SK-N-SH (cell line): ENCODE measurements around the gene PDGFB. TPM values are rescaled to one million over a fixed set of nuclear protein-coding genes. Genes with fewer than 3 reads are reported as not detected.

ENCODE experiments used
- CTCF ChIA-PET: fragments of 300-600, 350-600 bp; formaldehyde crosslinking; extraction: SDS; loops from one replicate; lab custom pipeline; 2021; lab: Yijun Ruan, JAX
- POLR2A ChIA-PET: fragments of 350-600 bp; sonication (Branson Sonifier 250); formaldehyde crosslinking; extraction: SDS; loops from one replicate; lab custom pipeline; 2020; ENCODE audit warnings: antibody characterized with exemption, inconsistent platforms; lab: Yijun Ruan, JAX
- DNase-seq: peaks from one replicate; pipeline ENCODE4 v3.0.0; 2012
- H2AFZ ChIP-seq: fragments of 200-600 bp; sonication (generic); 2 replicates; pipeline ENCODE4 v1.8.1; 2016; ENCODE audit warnings: antibody characterized with exemption, mild to moderate bottlenecking, low read depth
- H3F3A ChIP-seq: fragments of 200-600 bp; sonication (generic); replicated peaks from 2 replicates; pipeline ENCODE3; 2016; ENCODE audit warnings: antibody characterized with exemption, mild to moderate bottlenecking; ENCODE audit not compliant: insufficient read depth
- H3K27ac ChIP-seq, 2 experiments: fragments of 200-500 bp in 1 of 2; fragments of 200-600 bp in 1 of 2; sonication (Bioruptor generic) in 1 of 2; sonication (generic), shearing (Covaris generic) in 1 of 2; 2 replicates each; pipeline versions ENCODE4 v1.5.1 to v1.6.1; 2014 to 2016; ENCODE audit warnings: low read depth in 2 of 2, inconsistent platforms in 1 of 2, low read length in 1 of 2, mild to moderate bottlenecking in 1 of 2, mixed read lengths in 1 of 2
- H3K27me3 ChIP-seq: fragments of 200-600 bp; sonication (generic), shearing (Covaris generic); 2 replicates; pipeline ENCODE4 v1.6.1; 2016; ENCODE audit warnings: mixed run types; ENCODE audit not compliant: insufficient read depth
- H3K36me3 ChIP-seq, 2 experiments: fragments of 200-500 bp in 1 of 2; fragments of 200-600 bp in 1 of 2; sonication (Bioruptor generic) in 1 of 2; sonication (generic) in 1 of 2; replicated peaks in 1 of 2; 2 replicates each; pipeline versions ENCODE3 to v1.5.1; 2014 to 2016; ENCODE audit warnings: low read length in 1 of 2, mild to moderate bottlenecking in 1 of 2; ENCODE audit not compliant: insufficient read depth in 2 of 2, control insufficient read depth in 1 of 2
- H3K4me1 ChIP-seq, 2 experiments: fragments of 200-500 bp in 1 of 2; fragments of 200-600 bp in 1 of 2; sonication (Bioruptor generic) in 1 of 2; sonication (generic), shearing (Covaris generic) in 1 of 2; 2 replicates each; pipeline versions ENCODE4 v1.5.1 to v1.6.1; 2014 to 2016; ENCODE audit warnings: low read depth in 1 of 2, low read length in 1 of 2, mixed run types in 1 of 2; ENCODE audit not compliant: insufficient read depth in 2 of 2, control insufficient read depth in 1 of 2
- H3K4me2 ChIP-seq: fragments of 200-600 bp; sonication (generic), shearing (Covaris generic); 2 replicates; pipeline ENCODE4 v1.6.1; 2017; ENCODE audit warnings: mixed run types
- H3K4me3 ChIP-seq, 2 experiments: fragments of 200-500 bp in 1 of 2; fragments of 200-600 bp in 1 of 2; sonication (Bioruptor generic) in 1 of 2; sonication (generic), shearing (Covaris generic) in 1 of 2; 2 replicates each; pipeline versions ENCODE4 v1.5.1 to v1.8.1; 2014 to 2016; ENCODE audit warnings: low read depth in 2 of 2, inconsistent platforms in 1 of 2, low read length in 1 of 2, mild to moderate bottlenecking in 1 of 2, mixed read lengths in 1 of 2, moderate library complexity in 1 of 2
- H3K79me2 ChIP-seq: fragments of 200-600 bp; sonication (generic); 2 replicates; pipeline ENCODE4 v1.8.1; 2017; ENCODE audit warnings: mild to moderate bottlenecking; ENCODE audit not compliant: insufficient read depth
- H3K9ac ChIP-seq: fragments of 200-600 bp; sonication (generic); 2 replicates; pipeline ENCODE4 v1.6.1; 2017; ENCODE audit warnings: mixed run types
- H3K9me2 ChIP-seq: fragments of 200-600 bp; sonication (generic); 2 replicates; pipeline ENCODE4 v1.6.1; 2017; ENCODE audit warnings: mixed run types
- H3K9me3 ChIP-seq: fragments of 200-600 bp; sonication (generic); 2 replicates; pipeline ENCODE4 v1.6.1; 2017; ENCODE audit warnings: mixed run types, mild to moderate bottlenecking, moderate library complexity
- H4K20me1 ChIP-seq: fragments of 200-600 bp; sonication (generic); 2 replicates; pipeline ENCODE4 v1.6.1; 2017; ENCODE audit warnings: mild to moderate bottlenecking, mixed run types; ENCODE audit not compliant: insufficient read depth
- EZH2phosphoT487 ChIP-seq: fragments of 200-600 bp; sonication (generic); IDR thresholded peaks from 2 replicates; pipeline ENCODE4 v1.6.1; 2017; ENCODE audit warnings: low read depth, mixed run types, mild to moderate bottlenecking, antibody characterized with exemption, moderate library complexity, borderline replicate concordance
- IRF3 ChIP-seq: fragments of 150-350 bp; IDR thresholded peaks from 2 replicates; pipeline ENCODE4 v1.6.1; 2016; ENCODE audit warnings: mild to moderate bottlenecking, low read depth, low read length
- MAX ChIP-seq: IDR thresholded peaks from 2 replicates; pipeline ENCODE4 v1.4.0; 2012; ENCODE audit warnings: low read depth
- MXI1 ChIP-seq: IDR thresholded peaks from 2 replicates; pipeline ENCODE4 v1.6.1; 2012; ENCODE audit warnings: mild to moderate bottlenecking, low read depth, low read length, improper control_type of control experiment
- NRF1 ChIP-seq: IDR thresholded peaks from 2 replicates; pipeline ENCODE4 v1.6.1; 2012; ENCODE audit warnings: low read depth, mild to moderate bottlenecking, low read length
- RAD21 ChIP-seq: IDR thresholded peaks from 2 replicates; pipeline ENCODE4 v1.6.1; 2012; ENCODE audit warnings: mild to moderate bottlenecking, low read length
- TAF1 ChIP-seq: IDR thresholded peaks from 2 replicates; pipeline ENCODE4 v1.6.1; 2012; ENCODE audit warnings: low read depth, mild to moderate bottlenecking, low read length, moderate library complexity, borderline replicate concordance
- TEAD4 ChIP-seq: IDR thresholded peaks from 2 replicates; pipeline ENCODE4 v1.4.0; 2012; ENCODE audit warnings: mild to moderate bottlenecking, borderline replicate concordance; ENCODE audit not compliant: insufficient read depth
- WGBS: methylation state at CpG from one replicate; pipeline ENCODE4 v1.1.6; 2017; ENCODE audit warnings: low lambda C conversion rate; 5-methylcytosine and 5-hydroxymethylcytosine counted together
- polyA plus RNA-seq, 3 experiments: library from polyadenylated mRNA; depleted of rRNA; stranded (reverse); fragments of >200 nt; gene quantifications; 2 replicates each; pipeline ENCODE4 v1.2.3, GENCODE V29; 2012
- TF ChIP-seq, protein P1 (sequence below): fragments of 150-350 bp; IDR thresholded peaks from 2 replicates; pipeline ENCODE4 v1.6.1; 2017; ENCODE audit warnings: antibody characterized with exemption, low read length, low read depth, borderline replicate concordance
- TF ChIP-seq, protein P2 (sequence below): IDR thresholded peaks from 2 replicates; pipeline ENCODE4 v1.4.0; 2012; ENCODE audit warnings: low read depth, borderline replicate concordance

Gene PDGFB
- polyA plus RNA-seq, 1 of the 3 experiments (the other 2 are of a cell fraction), result 0.44 TPM

- Histone ChIP-seq H3K36me3 (no peaks in the 10 kb centered on the region), H3K4me1 (no peaks in the 10 kb centered on the region; a peak in 1 of 4 replicates), H3F3A (no peaks in the 10 kb centered on the region), H4K20me1 (no peaks in the 10 kb centered on the region), H3K4me3 (no peak overlapping the region), H3K9me2 (no peaks in the 10 kb centered on the region), H3K9ac (no peak overlapping the region), H3K4me2 (no peak overlapping the region), H3K79me2 (no peaks in the 10 kb centered on the region)
- 33% methylated on average over 1 of the region's 5 CpGs for WGBS
- CTCF ChIA-PET, result no interaction called here
- no peak for DNase-seq
- TF ChIP-seq IRF3 (no peak), TAF1 (no peak)
- TF ChIP-seq, all 33 proteins: peak for 0
- Histone ChIP-seq H3K27me3 (peaks cover 5% of the 10 kb centered on the region; the same call in 1 of the 2 replicates), H3K9me3 (no peaks in the 10 kb centered on the region), H2AFZ (no peak overlapping the region), H3K27ac (no peak overlapping the region)
- POLR2A ChIA-PET, result no interaction called here
Observed at GRCh38 chr22:39238101-39238466, 6.7 kb downstream of the PDGFB start.

DNA sequence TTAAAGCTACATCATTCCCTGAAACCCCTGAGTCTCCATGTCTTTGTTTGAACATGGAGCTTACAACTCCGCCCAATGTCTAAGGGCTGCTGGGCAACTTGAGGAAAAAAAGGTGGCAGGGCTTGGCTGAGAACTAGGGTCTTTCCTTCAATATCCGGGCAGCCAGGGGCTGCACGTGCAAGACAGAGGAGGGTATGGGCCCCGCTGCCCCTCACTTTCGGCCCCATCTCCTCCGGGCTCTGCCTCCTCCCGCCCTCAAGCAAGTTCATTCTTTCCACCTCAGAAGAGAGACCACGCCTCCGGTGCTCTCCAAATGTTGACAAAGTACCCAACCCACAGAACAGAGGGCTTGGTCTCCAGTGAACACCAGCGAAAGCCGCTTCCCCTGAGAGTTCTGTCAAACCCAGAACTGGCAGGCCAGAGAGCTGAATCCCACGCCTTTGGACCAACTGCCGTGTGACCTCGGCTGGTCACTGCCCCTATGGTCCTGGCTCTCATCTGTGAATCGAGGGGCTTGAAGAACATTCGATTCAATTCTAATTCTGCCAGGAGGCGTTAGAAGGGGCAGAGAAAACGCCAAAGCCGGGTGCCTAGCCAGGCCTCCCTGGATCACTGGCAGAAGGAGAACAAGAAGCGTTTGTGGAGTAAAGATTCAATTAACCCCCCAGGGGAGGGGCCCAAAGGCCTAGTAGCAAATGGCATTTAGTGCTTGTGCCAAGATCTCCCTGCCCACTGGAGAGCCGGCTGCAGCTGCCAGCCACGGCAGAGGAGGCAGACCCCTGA is 7.3 kb downstream of the PDGFB start:
- Histone ChIP-seq H3K9me2 (no peaks in the 10 kb centered on the region), H2AFZ (no peak overlapping the region), H4K20me1 (no peaks in the 10 kb centered on the region), H3K27ac (no peak overlapping the region), H3K4me2 (no peak overlapping the region), H3K9ac (no peak overlapping the region), H3K4me1 (no peaks in the 10 kb centered on the region; a peak in 1 of 4 replicates), H3F3A (no peaks in the 10 kb centered on the region), H3K27me3 (no peaks in the 10 kb centered on the region), H3K9me3 (no peaks in the 10 kb centered on the region), H3K79me2 (no peaks in the 10 kb centered on the region), H3K36me3 (no peaks in the 10 kb centered on the region), H3K4me3 (no peak overlapping the region)
- DNase-seq, result no peak
- TF ChIP-seq, protein P1, sequence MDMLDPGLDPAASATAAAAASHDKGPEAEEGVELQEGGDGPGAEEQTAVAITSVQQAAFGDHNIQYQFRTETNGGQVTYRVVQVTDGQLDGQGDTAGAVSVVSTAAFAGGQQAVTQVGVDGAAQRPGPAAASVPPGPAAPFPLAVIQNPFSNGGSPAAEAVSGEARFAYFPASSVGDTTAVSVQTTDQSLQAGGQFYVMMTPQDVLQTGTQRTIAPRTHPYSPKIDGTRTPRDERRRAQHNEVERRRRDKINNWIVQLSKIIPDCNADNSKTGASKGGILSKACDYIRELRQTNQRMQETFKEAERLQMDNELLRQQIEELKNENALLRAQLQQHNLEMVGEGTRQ, result no peak
- TF ChIP-seq RAD21 (no peak), MAX (no peak), NRF1 (no peak), EZH2phosphoT487 (no peak), TEAD4 (no peak), MXI1 (no peak)
- TF ChIP-seq, protein P2, sequence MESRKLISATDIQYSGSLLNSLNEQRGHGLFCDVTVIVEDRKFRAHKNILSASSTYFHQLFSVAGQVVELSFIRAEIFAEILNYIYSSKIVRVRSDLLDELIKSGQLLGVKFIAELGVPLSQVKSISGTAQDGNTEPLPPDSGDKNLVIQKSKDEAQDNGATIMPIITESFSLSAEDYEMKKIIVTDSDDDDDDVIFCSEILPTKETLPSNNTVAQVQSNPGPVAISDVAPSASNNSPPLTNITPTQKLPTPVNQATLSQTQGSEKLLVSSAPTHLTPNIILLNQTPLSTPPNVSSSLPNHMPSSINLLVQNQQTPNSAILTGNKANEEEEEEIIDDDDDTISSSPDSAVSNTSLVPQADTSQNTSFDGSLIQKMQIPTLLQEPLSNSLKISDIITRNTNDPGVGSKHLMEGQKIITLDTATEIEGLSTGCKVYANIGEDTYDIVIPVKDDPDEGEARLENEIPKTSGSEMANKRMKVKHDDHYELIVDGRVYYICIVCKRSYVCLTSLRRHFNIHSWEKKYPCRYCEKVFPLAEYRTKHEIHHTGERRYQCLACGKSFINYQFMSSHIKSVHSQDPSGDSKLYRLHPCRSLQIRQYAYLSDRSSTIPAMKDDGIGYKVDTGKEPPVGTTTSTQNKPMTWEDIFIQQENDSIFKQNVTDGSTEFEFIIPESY, result no peak
- WGBS, result 82% methylated on average over 9 of the region's 22 CpGs
- ChIA-PET CTCF (no interaction called here), POLR2A (no interaction called here)
